Inferior parietal cortex (tissue), 1 donor: ENCODE measurements around the gene MTF2.

Experiments
- DNase-seq: peaks from one replicate; pipeline ENCODE4 v3.0.0-alpha.2; 2016; ENCODE audit errors: extremely low spot score

MTF2 gene

GRCh38 chr1:93186667-93187066 is 107.6 kb downstream of the MTF2 start:
- no peak for DNase-seq
